Measurements from ENCODE around the gene SIN3A. TPM values are rescaled to one million over a fixed set of nuclear protein-coding genes. Genes with fewer than 3 reads are reported as not detected.

The SIN3A gene
- total RNA-seq, 2 donors from 2014 or later, result 51.4 to 54.3 TPM

GRCh38 chr15:75366163-75366562 lies 85.3 kb downstream of the SIN3A start:
- TF ChIP-seq CTCF (IDR thresholded peaks at IDR 0.05), result no peak
- H3K36me3 ChIP-seq, result no peaks in the 10 kb centered on the region
- no peak overlapping the region for H3K9ac ChIP-seq (ENCODE audit: low read depth in 2 of 2, low read length in 2 of 2)
- peaks cover 11% of the 10 kb centered on the region for H3K4me1 ChIP-seq
- intact Hi-C loops (cut with DNase I), result loop anchor here (5.0 to 10.0 kb wide), 3 partner anchors 81 to 316 kb away; partner anchors contain the start of genes IMP3 and SNX33
- DNase-seq, result no peak
- H3K27me3 ChIP-seq, result no peaks in the 10 kb centered on the region
- no peak overlapping the region for H3K27ac ChIP-seq
- H3K9me3 ChIP-seq, result no peaks in the 10 kb centered on the region
- H3K4me3 ChIP-seq, result no peak overlapping the region

- no peak for TF ChIP-seq CTCF (IDR thresholded peaks at IDR 0.05)
- H3K27ac ChIP-seq, result no peak overlapping the region
- H3K9ac ChIP-seq (ENCODE audit: low read depth in 2 of 2, low read length in 2 of 2), result no peak overlapping the region
- H3K4me1 ChIP-seq, result peaks cover 11% of the 10 kb centered on the region
- H3K4me3 ChIP-seq, result no peak overlapping the region
- intact Hi-C loops (cut with DNase I), result loop anchor here (5.0 to 10.0 kb wide), 3 partner anchors 82 to 317 kb away; partner anchors contain the start of genes IMP3 and SNX33
- H3K36me3 ChIP-seq, result no peaks in the 10 kb centered on the region
- DNase-seq, result no peak
- H3K27me3 ChIP-seq, result no peaks in the 10 kb centered on the region
- no peaks in the 10 kb centered on the region for H3K9me3 ChIP-seq
Observed at GRCh38 chr15:75364881-75365280, 86.6 kb downstream of the SIN3A start.

GRCh38 chr15:75363786-75364185 lies 87.7 kb downstream of the SIN3A start:
- Histone ChIP-seq H3K9me3 (no peaks in the 10 kb centered on the region), H3K9ac (ENCODE audit: low read depth in 2 of 2, low read length in 2 of 2) (no peak overlapping the region), H3K27me3 (no peaks in the 10 kb centered on the region), H3K4me3 (no peak overlapping the region), H3K27ac (no peak overlapping the region), H3K36me3 (no peaks in the 10 kb centered on the region), H3K4me1 (peaks cover 5% of the 10 kb centered on the region)
- TF ChIP-seq CTCF (IDR thresholded peaks at IDR 0.05), result no peak
- no peak for DNase-seq
- intact Hi-C loops (cut with DNase I), result loop anchor here (10.0 kb wide), 1 partner anchor 281 kb away; the partner anchor contains the start of genes IMP3 and SNX33

- DNase-seq, result no peak
- Histone ChIP-seq H3K9me3 (no peaks in the 10 kb centered on the region), H3K36me3 (no peaks in the 10 kb centered on the region), H3K27me3 (no peaks in the 10 kb centered on the region), H3K27ac (no peak overlapping the region), H3K4me1 (peaks cover 5% of the 10 kb centered on the region), H3K4me3 (no peak overlapping the region), H3K9ac (ENCODE audit: low read depth in 2 of 2, low read length in 2 of 2) (no peak overlapping the region)
- intact Hi-C loops (cut with DNase I), result loop anchor here (10.0 kb wide), 1 partner anchor 282 kb away; the partner anchor contains the start of genes IMP3 and SNX33
- no peak for TF ChIP-seq CTCF (IDR thresholded peaks at IDR 0.05)
Observed at GRCh38 chr15:75362642-75363249, 88.7 kb downstream of the SIN3A start.

GRCh38 chr15:75361989-75362641 lies 89.4 kb downstream of the SIN3A start:
- H3K4me3 ChIP-seq, result no peak overlapping the region
- H3K27ac ChIP-seq, result no peak overlapping the region
- no peaks in the 10 kb centered on the region for H3K27me3 ChIP-seq
- H3K9ac ChIP-seq (ENCODE audit: low read depth in 2 of 2, low read length in 2 of 2), result no peak overlapping the region
- no peaks in the 10 kb centered on the region for H3K9me3 ChIP-seq
- TF ChIP-seq CTCF (IDR thresholded peaks at IDR 0.05), result no peak
- no peaks in the 10 kb centered on the region for H3K4me1 ChIP-seq
- intact Hi-C loops (cut with DNase I), result loop anchor here (10.0 kb wide), 1 partner anchor 283 kb away; the partner anchor contains the start of genes IMP3 and SNX33
- no peaks in the 10 kb centered on the region for H3K36me3 ChIP-seq
- no peak for DNase-seq

All from colonic mucosa (tissue), 4 donors.